BE2C (cell line): Measurements from ENCODE around the gene FAM118B.

Experiments used
- DNase-seq: peaks from one replicate; pipeline ENCODE4 v3.0.0-alpha.2; 2020
- H3K27me3 ChIP-seq: fragments of 250-450 bp; sonication (Bioruptor Pico); 2 replicates; pipeline ENCODE4 v1.5.1; 2020; ENCODE audit warnings: mild to moderate bottlenecking
- H3K36me3 ChIP-seq: fragments of 250-450 bp; sonication (Bioruptor Pico); 2 replicates; pipeline ENCODE4 v1.5.1; 2020; ENCODE audit warnings: mild to moderate bottlenecking
- H3K4me1 ChIP-seq: fragments of 250-450 bp; sonication (Bioruptor Pico); 2 replicates; pipeline ENCODE4 v1.5.1; 2020
- H3K4me3 ChIP-seq: 2 replicates; pipeline ENCODE4 v1.5.1; 2011; ENCODE audit warnings: low read depth, low read length
- H3K9me3 ChIP-seq: fragments of 250-450 bp; sonication (Bioruptor Pico); 2 replicates; pipeline ENCODE4 v1.5.1; 2020
- TF ChIP-seq, protein P1 (sequence below): IDR thresholded peaks from 2 replicates; pipeline ENCODE4 v1.5.1; 2012; ENCODE audit warnings: mild to moderate bottlenecking, low read depth, low read length

Gene FAM118B

GRCh38 chr11:126311401-126312291 lies 100.1 kb downstream of the FAM118B start:
- H3K4me1 ChIP-seq: no peaks in the 10 kb centered on the region
- peaks cover 3% of the 10 kb centered on the region; the same call in 1 of the 2 replicates for H3K36me3 ChIP-seq
- no peak for DNase-seq

More at GRCh38 chr11:126311401-126312291, 100.1 kb downstream of the FAM118B start:
- no peaks in the 10 kb centered on the region for H3K27me3 ChIP-seq
- H3K4me3 ChIP-seq: no peak overlapping the region
- H3K9me3 ChIP-seq: no peaks in the 10 kb centered on the region
- TF ChIP-seq, protein P1, sequence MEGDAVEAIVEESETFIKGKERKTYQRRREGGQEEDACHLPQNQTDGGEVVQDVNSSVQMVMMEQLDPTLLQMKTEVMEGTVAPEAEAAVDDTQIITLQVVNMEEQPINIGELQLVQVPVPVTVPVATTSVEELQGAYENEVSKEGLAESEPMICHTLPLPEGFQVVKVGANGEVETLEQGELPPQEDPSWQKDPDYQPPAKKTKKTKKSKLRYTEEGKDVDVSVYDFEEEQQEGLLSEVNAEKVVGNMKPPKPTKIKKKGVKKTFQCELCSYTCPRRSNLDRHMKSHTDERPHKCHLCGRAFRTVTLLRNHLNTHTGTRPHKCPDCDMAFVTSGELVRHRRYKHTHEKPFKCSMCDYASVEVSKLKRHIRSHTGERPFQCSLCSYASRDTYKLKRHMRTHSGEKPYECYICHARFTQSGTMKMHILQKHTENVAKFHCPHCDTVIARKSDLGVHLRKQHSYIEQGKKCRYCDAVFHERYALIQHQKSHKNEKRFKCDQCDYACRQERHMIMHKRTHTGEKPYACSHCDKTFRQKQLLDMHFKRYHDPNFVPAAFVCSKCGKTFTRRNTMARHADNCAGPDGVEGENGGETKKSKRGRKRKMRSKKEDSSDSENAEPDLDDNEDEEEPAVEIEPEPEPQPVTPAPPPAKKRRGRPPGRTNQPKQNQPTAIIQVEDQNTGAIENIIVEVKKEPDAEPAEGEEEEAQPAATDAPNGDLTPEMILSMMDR: no peak
